Osteoblast (primary cell): ENCODE results near the gene ECHDC1. TPM values are rescaled to one million over a fixed set of nuclear protein-coding genes. Genes with fewer than 3 reads are reported as not detected.
"Not testable (repeated sequence)": the region's sequence is repeated elsewhere in the genome, so short reads cannot be mapped to it uniquely, and the experiment has no call there.

Experiments
- DNase-seq: peaks from one replicate; pipeline ENCODE4 v3.0.0; 2011; ENCODE audit warnings: low spot score, mixed read lengths; ENCODE audit not compliant: insufficient read length; ENCODE audit errors: missing footprints
- H2AFZ ChIP-seq: 2 replicates; pipeline ENCODE4 v1.6.0; 2011; ENCODE audit warnings: mild to moderate bottlenecking, low read length
- H3K27ac ChIP-seq: 2 replicates; pipeline ENCODE4 v1.5.1; 2011; ENCODE audit warnings: mild to moderate bottlenecking, low read depth, low read length, moderate library complexity
- H3K27me3 ChIP-seq: 2 replicates; pipeline ENCODE4 v1.6.0; 2012; ENCODE audit warnings: mild to moderate bottlenecking, control low read depth, inconsistent platforms, low read length, moderate library complexity; ENCODE audit not compliant: insufficient read depth
- H3K36me3 ChIP-seq: 2 replicates; pipeline ENCODE4 v1.5.1; 2011; ENCODE audit warnings: mild to moderate bottlenecking, low read length, control low read depth, moderate library complexity; ENCODE audit not compliant: insufficient read depth
- H3K4me1 ChIP-seq: 2 replicates; pipeline ENCODE4 v1.5.1; 2011; ENCODE audit warnings: mild to moderate bottlenecking, low read length, control low read depth, moderate library complexity; ENCODE audit not compliant: insufficient read depth
- H3K4me2 ChIP-seq: 2 replicates; pipeline ENCODE4 v1.6.0; 2011; ENCODE audit warnings: mild to moderate bottlenecking, low read length; ENCODE audit not compliant: insufficient read depth
- H3K4me3 ChIP-seq: fragments of 200-600 bp; sonication (generic); 3 replicates; pipeline ENCODE4 v1.5.1; 2012; ENCODE audit warnings: mild to moderate bottlenecking, low read length, inconsistent platforms; ENCODE audit not compliant: insufficient read depth
- H3K79me2 ChIP-seq: 2 replicates; pipeline ENCODE4 v1.6.0; 2012; ENCODE audit warnings: mild to moderate bottlenecking, low read length, control low read depth, inconsistent platforms; ENCODE audit not compliant: insufficient read depth
- H3K9me3 ChIP-seq: 2 replicates; pipeline ENCODE4 v1.5.1; 2011; ENCODE audit warnings: low read depth, low read length, control low read depth
- H4K20me1 ChIP-seq: 2 replicates; pipeline ENCODE4 v1.6.0; 2012; ENCODE audit warnings: mild to moderate bottlenecking, low read length, control low read depth; ENCODE audit not compliant: insufficient read depth
- total RNA-seq: library from RNA; depleted of rRNA; stranded (reverse); fragments of >200 nt; gene quantifications from 2 replicates; pipeline ENCODE4 v1.2.3, GENCODE V29; 2012
- TF ChIP-seq, protein P1 (sequence below): IDR thresholded peaks from 2 replicates; pipeline ENCODE4 v1.5.1; 2011; ENCODE audit warnings: mild to moderate bottlenecking, low read depth, low read length, moderate library complexity; ENCODE audit errors: extremely low read depth

Gene ECHDC1
- total RNA-seq, 1 donor, result 67.0 TPM

DNA sequence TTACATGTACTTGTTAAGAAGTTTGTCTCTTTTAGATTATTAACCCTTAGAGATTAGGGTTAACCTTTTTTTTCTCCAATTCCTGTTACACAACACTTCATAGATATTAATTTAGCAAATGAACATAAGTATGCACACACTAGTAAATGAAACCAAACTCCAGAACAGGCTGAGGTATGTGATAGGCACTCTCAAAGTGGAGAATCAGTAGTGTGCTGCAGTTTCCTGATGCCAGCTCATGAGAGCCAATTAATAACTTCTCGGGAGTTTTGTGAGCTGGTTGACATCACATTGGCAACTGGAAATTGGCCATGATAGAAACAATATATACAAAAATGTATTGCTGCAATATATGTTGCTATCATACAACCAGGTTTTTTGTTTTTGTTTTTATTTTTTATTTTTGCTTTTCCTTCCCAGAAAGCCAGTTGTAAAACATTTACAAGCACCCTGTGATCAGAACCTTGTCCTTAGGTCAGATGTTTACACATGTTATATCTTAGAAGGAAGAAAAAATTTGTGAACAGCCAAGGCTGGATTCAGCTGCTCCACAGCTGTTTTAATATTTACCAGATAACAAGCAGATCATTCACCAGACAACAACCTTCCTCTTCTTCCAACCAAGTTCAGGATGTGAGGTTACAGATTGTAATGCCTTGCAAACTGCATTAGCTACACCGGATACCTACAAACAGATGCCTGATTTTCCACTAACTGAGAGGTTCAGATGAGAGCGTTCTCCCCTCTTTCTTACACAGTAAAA is 42.4 kb upstream of the ECHDC1 start:
- TF ChIP-seq, protein P1, sequence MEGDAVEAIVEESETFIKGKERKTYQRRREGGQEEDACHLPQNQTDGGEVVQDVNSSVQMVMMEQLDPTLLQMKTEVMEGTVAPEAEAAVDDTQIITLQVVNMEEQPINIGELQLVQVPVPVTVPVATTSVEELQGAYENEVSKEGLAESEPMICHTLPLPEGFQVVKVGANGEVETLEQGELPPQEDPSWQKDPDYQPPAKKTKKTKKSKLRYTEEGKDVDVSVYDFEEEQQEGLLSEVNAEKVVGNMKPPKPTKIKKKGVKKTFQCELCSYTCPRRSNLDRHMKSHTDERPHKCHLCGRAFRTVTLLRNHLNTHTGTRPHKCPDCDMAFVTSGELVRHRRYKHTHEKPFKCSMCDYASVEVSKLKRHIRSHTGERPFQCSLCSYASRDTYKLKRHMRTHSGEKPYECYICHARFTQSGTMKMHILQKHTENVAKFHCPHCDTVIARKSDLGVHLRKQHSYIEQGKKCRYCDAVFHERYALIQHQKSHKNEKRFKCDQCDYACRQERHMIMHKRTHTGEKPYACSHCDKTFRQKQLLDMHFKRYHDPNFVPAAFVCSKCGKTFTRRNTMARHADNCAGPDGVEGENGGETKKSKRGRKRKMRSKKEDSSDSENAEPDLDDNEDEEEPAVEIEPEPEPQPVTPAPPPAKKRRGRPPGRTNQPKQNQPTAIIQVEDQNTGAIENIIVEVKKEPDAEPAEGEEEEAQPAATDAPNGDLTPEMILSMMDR, result no peak
- Histone ChIP-seq H2AFZ (no peak overlapping the region), H3K4me3 (no peak overlapping the region), H3K9me3 (no peaks in the 10 kb centered on the region), H3K27ac (no peak overlapping the region), H3K4me1 (peaks cover 9% of the 10 kb centered on the region), H3K4me2 (no peak overlapping the region), H4K20me1 (no peaks in the 10 kb centered on the region), H3K36me3 (no peaks in the 10 kb centered on the region), H3K79me2 (no peaks in the 10 kb centered on the region), H3K27me3 (no peaks in the 10 kb centered on the region)
- DNase-seq, result no peak

DNA sequence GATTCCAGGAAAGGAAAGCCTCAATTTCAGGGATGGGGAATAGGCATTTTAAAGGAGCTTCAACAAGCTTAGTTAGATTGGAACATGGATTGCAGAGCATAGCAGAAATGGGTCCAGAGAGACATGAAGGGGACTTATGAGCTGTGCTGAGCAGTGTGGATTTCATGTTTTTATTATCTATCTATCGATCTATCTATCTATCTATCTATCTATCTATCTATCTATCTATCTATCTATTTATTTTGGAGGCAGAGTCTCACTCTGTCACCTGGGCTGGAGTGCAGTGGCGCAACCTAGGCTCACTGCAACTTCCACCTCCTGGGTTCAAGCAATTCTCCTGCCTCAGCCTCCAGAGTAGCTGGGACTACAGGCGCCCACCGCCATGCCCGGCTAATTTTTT is 41.4 kb upstream of the ECHDC1 start:
- DNase-seq, H3K4me2 ChIP-seq, H3K4me3 ChIP-seq, H3K27ac ChIP-seq, H3K27me3 ChIP-seq, H3K36me3 ChIP-seq, H3K79me2 ChIP-seq, H2AFZ ChIP-seq, H4K20me1 ChIP-seq, H3K9me3 ChIP-seq, H3K4me1 ChIP-seq: not testable (repeated sequence)

DNA sequence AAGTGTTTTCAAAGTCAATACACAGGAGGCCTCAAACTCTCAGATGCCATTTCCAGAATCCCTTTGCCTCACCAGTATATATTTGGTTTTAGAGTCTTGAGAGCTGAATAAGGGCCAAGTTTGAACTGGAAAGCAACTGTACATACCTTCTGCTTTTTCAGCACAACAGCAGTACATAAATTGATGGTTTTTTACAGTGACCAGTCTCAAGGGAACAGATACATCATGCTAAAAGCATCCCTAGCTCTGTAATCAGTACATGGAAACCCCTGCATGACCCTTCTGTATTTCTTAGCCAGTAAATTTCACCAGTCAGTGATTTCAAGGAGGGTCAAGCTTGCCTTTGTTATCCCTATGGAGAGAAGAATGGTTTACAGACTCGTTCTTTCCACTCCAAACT is 40.6 kb upstream of the ECHDC1 start:
- Histone ChIP-seq H3K4me2 (no peak overlapping the region), H4K20me1 (no peaks in the 10 kb centered on the region), H3K9me3 (no peaks in the 10 kb centered on the region), H3K4me3 (no peak overlapping the region), H3K27ac (no peak overlapping the region), H3K36me3 (no peaks in the 10 kb centered on the region), H2AFZ (peak overlapping the region; percentile 4), H3K79me2 (no peaks in the 10 kb centered on the region), H3K27me3 (no peaks in the 10 kb centered on the region), H3K4me1 (peaks cover 9% of the 10 kb centered on the region)
- peak; percentile 13 for DNase-seq
- TF ChIP-seq, protein P1, result no peak

DNA sequence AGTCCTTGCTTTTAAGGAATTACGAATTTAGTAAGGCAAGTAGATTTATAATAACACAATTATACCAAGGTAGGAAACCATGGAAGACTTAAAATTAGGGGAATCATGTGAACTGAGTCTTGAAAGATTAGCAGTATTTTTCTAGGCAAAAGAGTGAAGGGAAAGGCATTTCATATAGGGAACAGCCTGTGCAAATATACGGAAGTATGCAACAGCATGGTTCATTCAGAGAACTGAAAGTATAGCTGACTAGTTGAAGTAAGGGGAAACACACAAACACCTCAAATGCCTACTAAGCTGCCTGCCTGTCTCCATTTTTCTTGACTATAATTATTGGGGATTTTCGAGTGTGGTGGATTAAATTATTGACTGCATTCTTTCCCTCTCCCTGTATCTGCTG is 39.0 kb upstream of the ECHDC1 start:
- DNase-seq, result peak; percentile 19
- no peaks in the 10 kb centered on the region for H3K9me3 ChIP-seq
- no peak overlapping the region for H2AFZ ChIP-seq
- no peak overlapping the region for H3K4me2 ChIP-seq
- no peaks in the 10 kb centered on the region for H3K36me3 ChIP-seq
- no peak overlapping the region for H3K4me3 ChIP-seq
- H3K4me1 ChIP-seq, result peaks cover 9% of the 10 kb centered on the region
- no peaks in the 10 kb centered on the region for H4K20me1 ChIP-seq
- no peaks in the 10 kb centered on the region for H3K27me3 ChIP-seq
- H3K79me2 ChIP-seq, result no peaks in the 10 kb centered on the region
- TF ChIP-seq, protein P1, result no peak
- H3K27ac ChIP-seq, result no peak overlapping the region
